ENCODE data around the gene ING1.
"Not testable (repeated sequence)": the region's sequence is repeated elsewhere in the genome, so short reads cannot be mapped to it uniquely, and the experiment has no call there.

DNA sequence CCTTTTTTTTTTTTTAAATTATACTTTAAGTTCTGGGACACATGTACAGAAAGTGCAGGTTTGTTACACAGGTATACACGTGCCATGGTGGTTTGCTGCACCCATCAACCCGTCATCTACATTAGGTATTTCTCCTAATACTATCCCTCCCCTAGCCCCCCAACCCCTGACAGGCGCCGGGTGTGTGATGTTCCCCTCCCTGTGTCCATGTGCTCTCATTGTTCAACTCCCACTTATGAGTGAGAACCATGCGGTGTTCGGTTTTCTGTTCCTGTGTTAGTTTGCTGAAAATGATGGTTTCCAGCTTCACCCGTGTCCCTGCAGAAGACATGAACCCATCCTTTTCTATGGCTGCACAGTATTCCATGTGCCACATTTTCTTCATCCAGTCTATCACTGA lies 17.7 kb upstream of the ING1 start:
- not testable (repeated sequence) for TF ChIP-seq EZH2phosphoT487 (IDR thresholded peaks at IDR 0.05; ENCODE audit: borderline replicate concordance)
- TF ChIP-seq, protein P1, sequence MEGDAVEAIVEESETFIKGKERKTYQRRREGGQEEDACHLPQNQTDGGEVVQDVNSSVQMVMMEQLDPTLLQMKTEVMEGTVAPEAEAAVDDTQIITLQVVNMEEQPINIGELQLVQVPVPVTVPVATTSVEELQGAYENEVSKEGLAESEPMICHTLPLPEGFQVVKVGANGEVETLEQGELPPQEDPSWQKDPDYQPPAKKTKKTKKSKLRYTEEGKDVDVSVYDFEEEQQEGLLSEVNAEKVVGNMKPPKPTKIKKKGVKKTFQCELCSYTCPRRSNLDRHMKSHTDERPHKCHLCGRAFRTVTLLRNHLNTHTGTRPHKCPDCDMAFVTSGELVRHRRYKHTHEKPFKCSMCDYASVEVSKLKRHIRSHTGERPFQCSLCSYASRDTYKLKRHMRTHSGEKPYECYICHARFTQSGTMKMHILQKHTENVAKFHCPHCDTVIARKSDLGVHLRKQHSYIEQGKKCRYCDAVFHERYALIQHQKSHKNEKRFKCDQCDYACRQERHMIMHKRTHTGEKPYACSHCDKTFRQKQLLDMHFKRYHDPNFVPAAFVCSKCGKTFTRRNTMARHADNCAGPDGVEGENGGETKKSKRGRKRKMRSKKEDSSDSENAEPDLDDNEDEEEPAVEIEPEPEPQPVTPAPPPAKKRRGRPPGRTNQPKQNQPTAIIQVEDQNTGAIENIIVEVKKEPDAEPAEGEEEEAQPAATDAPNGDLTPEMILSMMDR (conservative IDR thresholded peaks at IDR 0.05; ENCODE audit: low read length): not testable (repeated sequence)

Measured in Loucy (cell line).